Central memory CD8-positive, alpha-beta T cell (primary cell): Measurements from ENCODE around the gene DNAH1.
A peak's percentile ranks its signal among the peaks of the same experiment; 100 is the strongest.

Experiments
- ATAC-seq: fragments of 150-1000 bp; cut with Tn5 transposase; replicated peaks from 2 replicates; pipeline ENCODE4 v1.10.0; 2022; ENCODE audit warnings: mild to moderate bottlenecking, moderate FRiP score, moderate number of reproducible peaks; ENCODE audit not compliant: poor library complexity, severe bottlenecking; ENCODE audit errors: extremely low read depth
- DNase-seq, 2 donors: peaks; one replicate each; pipeline ENCODE4 v3.0.0; 2021; ENCODE audit warnings: low spot score in 2 of 2
- H3K27ac Mint-ChIP-seq: one replicate; pipeline ENCODE4 v1.8.0; 2022; ENCODE audit warnings: low read depth, mild to moderate bottlenecking, moderate library complexity, mixed read lengths
- H3K27me3 Mint-ChIP-seq: one replicate; pipeline ENCODE4 v1.8.0; 2022; ENCODE audit warnings: mixed read lengths
- H3K36me3 Mint-ChIP-seq: one replicate; pipeline ENCODE4 v1.8.0; 2022; ENCODE audit warnings: mild to moderate bottlenecking, moderate library complexity, mixed read lengths; ENCODE audit not compliant: insufficient read depth
- H3K4me1 Mint-ChIP-seq: one replicate; pipeline ENCODE4 v1.8.0; 2022; ENCODE audit warnings: mixed read lengths
- H3K4me3 Mint-ChIP-seq: one replicate; pipeline ENCODE4 v1.8.0; 2022; ENCODE audit warnings: mild to moderate bottlenecking, moderate library complexity, mixed read lengths
- H3K9me3 Mint-ChIP-seq: one replicate; pipeline ENCODE4 v1.8.0; 2022; ENCODE audit warnings: mixed read lengths

The DNAH1 gene

GRCh38 chr3:52439426-52440248, 123.5 kb downstream of the DNAH1 start:
- no peak for DNase-seq
- Mint-ChIP-seq H3K4me1 (no peaks in the 10 kb centered on the region), H3K9me3 (no peaks in the 10 kb centered on the region), H3K27ac (no peak overlapping the region), H3K4me3 (no peak overlapping the region), H3K27me3 (no peaks in the 10 kb centered on the region), H3K36me3 (peaks cover 1% of the 10 kb centered on the region)
- no peak for ATAC-seq

GRCh38 chr3:52440249-52440551, 124.1 kb downstream of the DNAH1 start:
- H3K4me1 Mint-ChIP-seq, result no peaks in the 10 kb centered on the region
- no peak for ATAC-seq
- H3K4me3 Mint-ChIP-seq, result no peak overlapping the region
- H3K27me3 Mint-ChIP-seq, result no peaks in the 10 kb centered on the region
- H3K36me3 Mint-ChIP-seq, result peaks cover 3% of the 10 kb centered on the region
- no peak for DNase-seq
- no peaks in the 10 kb centered on the region for H3K9me3 Mint-ChIP-seq
- no peak overlapping the region for H3K27ac Mint-ChIP-seq

- Mint-ChIP-seq H3K27me3 (no peaks in the 10 kb centered on the region), H3K4me1 (no peaks in the 10 kb centered on the region), H3K9me3 (no peaks in the 10 kb centered on the region), H3K36me3 (peaks cover 3% of the 10 kb centered on the region), H3K4me3 (no peak overlapping the region), H3K27ac (no peak overlapping the region)
- DNase-seq, result no peak
- ATAC-seq, result no peak
Measured at GRCh38 chr3:52440671-52441070, 124.6 kb downstream of the DNAH1 start.

GRCh38 chr3:52441091-52441771, 125.1 kb downstream of the DNAH1 start:
- peaks cover 3% of the 10 kb centered on the region for H3K36me3 Mint-ChIP-seq
- DNase-seq, result no peak
- H3K4me3 Mint-ChIP-seq, result no peak overlapping the region
- no peak overlapping the region for H3K27ac Mint-ChIP-seq
- no peak for ATAC-seq
- no peaks in the 10 kb centered on the region for H3K4me1 Mint-ChIP-seq
- no peaks in the 10 kb centered on the region for H3K9me3 Mint-ChIP-seq
- no peaks in the 10 kb centered on the region for H3K27me3 Mint-ChIP-seq

- Mint-ChIP-seq H3K4me3 (no peak overlapping the region), H3K4me1 (peaks cover under 1% of the 10 kb centered on the region), H3K36me3 (peaks cover 3% of the 10 kb centered on the region), H3K9me3 (no peaks in the 10 kb centered on the region), H3K27ac (no peak overlapping the region), H3K27me3 (no peaks in the 10 kb centered on the region)
- DNase-seq, result no peak
- no peak for ATAC-seq
Measured at GRCh38 chr3:52441772-52442332, 125.7 kb downstream of the DNAH1 start.

GRCh38 chr3:52442409-52443267, 126.5 kb downstream of the DNAH1 start:
- no peak for DNase-seq
- no peak overlapping the region for H3K27ac Mint-ChIP-seq

GRCh38 chr3:52443268-52443610, 127.1 kb downstream of the DNAH1 start:
- Mint-ChIP-seq H3K27ac (no peak overlapping the region), H3K4me3 (no peak overlapping the region), H3K4me1 (peaks cover 6% of the 10 kb centered on the region), H3K36me3 (peaks cover 3% of the 10 kb centered on the region), H3K27me3 (no peaks in the 10 kb centered on the region), H3K9me3 (no peaks in the 10 kb centered on the region)
- no peak for DNase-seq
- no peak for ATAC-seq

More at GRCh38 chr3:52442409-52443267, 126.5 kb downstream of the DNAH1 start:
- Mint-ChIP-seq H3K4me1 (peaks cover 6% of the 10 kb centered on the region), H3K9me3 (no peaks in the 10 kb centered on the region), H3K4me3 (no peak overlapping the region), H3K27me3 (no peaks in the 10 kb centered on the region), H3K36me3 (peaks cover 3% of the 10 kb centered on the region)
- ATAC-seq, result no peak

- ATAC-seq, result no peak
- H3K4me1 Mint-ChIP-seq, result peaks cover 6% of the 10 kb centered on the region
- no peak overlapping the region for H3K27ac Mint-ChIP-seq
- no peak for DNase-seq
- no peaks in the 10 kb centered on the region for H3K9me3 Mint-ChIP-seq
- H3K36me3 Mint-ChIP-seq, result peaks cover 3% of the 10 kb centered on the region
- no peak overlapping the region for H3K4me3 Mint-ChIP-seq
- no peaks in the 10 kb centered on the region for H3K27me3 Mint-ChIP-seq
Measured at GRCh38 chr3:52443791-52444687, 127.9 kb downstream of the DNAH1 start.

- DNase-seq (peak; percentile 53 to 58), ATAC-seq (peak; percentile 94)
- Mint-ChIP-seq H3K9me3 (no peaks in the 10 kb centered on the region), H3K36me3 (peaks cover 3% of the 10 kb centered on the region), H3K27me3 (no peaks in the 10 kb centered on the region), H3K27ac (peak within 1 kb of the TSS; percentile 59), H3K4me3 (no peak within 1 kb of the TSS), H3K4me1 (peaks cover 6% of the 10 kb centered on the region)
Measured at GRCh38 chr3:52444860-52445793, 129.0 kb downstream of the DNAH1 start, which contains the start of gene SEMA3G. Gene SEMA3G (minus strand): TSS chr3:52445103. CDS start chr3:52445027, 76 bp downstream.

- Mint-ChIP-seq H3K36me3 (peaks cover 3% of the 10 kb centered on the region), H3K4me3 (no peak overlapping the region), H3K27ac (peak overlapping the region; percentile 59), H3K27me3 (no peaks in the 10 kb centered on the region), H3K4me1 (peaks cover 6% of the 10 kb centered on the region), H3K9me3 (no peaks in the 10 kb centered on the region)
- DNase-seq (no peak), ATAC-seq (no peak)
Measured at GRCh38 chr3:52446042-52446441, 129.9 kb downstream of the DNAH1 start.
